ENCODE results near the gene JAM2.

DNA sequence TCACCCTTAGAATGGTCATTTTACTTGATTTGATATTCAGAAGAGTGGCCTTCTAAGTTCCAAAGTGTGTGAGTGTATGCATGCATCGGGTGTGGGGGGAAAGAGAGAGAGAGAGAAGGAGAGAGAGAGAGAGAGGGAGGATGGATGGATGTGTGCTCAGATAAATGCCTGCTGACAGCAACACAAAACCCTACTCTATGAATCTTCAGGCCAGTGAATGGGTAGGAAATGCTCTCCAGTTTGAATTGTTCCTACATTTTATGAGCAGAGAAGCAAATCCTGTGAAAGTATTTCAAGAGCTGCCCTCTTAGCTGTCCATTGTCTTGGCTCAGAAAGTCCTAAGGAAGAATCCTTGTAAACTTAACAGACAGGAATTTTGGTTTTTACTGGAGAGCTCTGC, 7.4 kb downstream of the JAM2 start:
- TF ChIP-seq, protein P1, sequence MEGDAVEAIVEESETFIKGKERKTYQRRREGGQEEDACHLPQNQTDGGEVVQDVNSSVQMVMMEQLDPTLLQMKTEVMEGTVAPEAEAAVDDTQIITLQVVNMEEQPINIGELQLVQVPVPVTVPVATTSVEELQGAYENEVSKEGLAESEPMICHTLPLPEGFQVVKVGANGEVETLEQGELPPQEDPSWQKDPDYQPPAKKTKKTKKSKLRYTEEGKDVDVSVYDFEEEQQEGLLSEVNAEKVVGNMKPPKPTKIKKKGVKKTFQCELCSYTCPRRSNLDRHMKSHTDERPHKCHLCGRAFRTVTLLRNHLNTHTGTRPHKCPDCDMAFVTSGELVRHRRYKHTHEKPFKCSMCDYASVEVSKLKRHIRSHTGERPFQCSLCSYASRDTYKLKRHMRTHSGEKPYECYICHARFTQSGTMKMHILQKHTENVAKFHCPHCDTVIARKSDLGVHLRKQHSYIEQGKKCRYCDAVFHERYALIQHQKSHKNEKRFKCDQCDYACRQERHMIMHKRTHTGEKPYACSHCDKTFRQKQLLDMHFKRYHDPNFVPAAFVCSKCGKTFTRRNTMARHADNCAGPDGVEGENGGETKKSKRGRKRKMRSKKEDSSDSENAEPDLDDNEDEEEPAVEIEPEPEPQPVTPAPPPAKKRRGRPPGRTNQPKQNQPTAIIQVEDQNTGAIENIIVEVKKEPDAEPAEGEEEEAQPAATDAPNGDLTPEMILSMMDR (conservative IDR thresholded peaks at IDR 0.05), result no peak
- no peak for TF ChIP-seq EZH2 (IDR thresholded peaks at IDR 0.05; ENCODE audit: low read depth)
